Neural progenitor cell (in vitro differentiated cells): ENCODE results near the gene RNF212. TPM values are rescaled to one million over a fixed set of nuclear protein-coding genes. Genes with fewer than 3 reads are reported as not detected.
A peak's percentile ranks its signal among the peaks of the same experiment; 100 is the strongest.

Source experiments
- DNase-seq: peaks from one replicate; pipeline ENCODE4 v3.0.0-alpha.2; 2016; ENCODE audit warnings: low spot score
- H2AFZ ChIP-seq: fragments of 200-600 bp; sonication (generic); replicated peaks from 2 replicates; pipeline ENCODE4 v1.6.1; 2016; ENCODE audit warnings: antibody characterized with exemption
- H3F3A ChIP-seq: fragments of 200-600 bp; sonication (generic); 2 replicates; pipeline ENCODE4 v1.6.1; 2016; ENCODE audit warnings: antibody characterized with exemption, low read depth
- H3K27ac ChIP-seq: fragments of 200-600 bp; sonication (generic); 2 replicates; pipeline ENCODE4 v1.5.1; 2016; ENCODE audit warnings: mild to moderate bottlenecking
- H3K27me3 ChIP-seq: fragments of 200-600 bp; sonication (generic); 2 replicates; pipeline ENCODE4 v1.6.1; 2016; ENCODE audit warnings: mild to moderate bottlenecking, moderate library complexity
- H3K36me3 ChIP-seq: fragments of 200-600 bp; sonication (generic); 2 replicates; pipeline ENCODE4 v1.5.1; 2016
- H3K4me1 ChIP-seq: fragments of 200-600 bp; sonication (generic); 2 replicates; pipeline ENCODE4 v1.6.1; 2016; ENCODE audit warnings: mixed run types
- H3K4me2 ChIP-seq: fragments of 200-600 bp; sonication (generic); 2 replicates; pipeline ENCODE4 v1.6.1; 2016
- H3K4me3 ChIP-seq: fragments of 200-600 bp; sonication (generic); 2 replicates; pipeline ENCODE4 v1.5.1; 2016
- H3K79me2 ChIP-seq: fragments of 200-600 bp; sonication (generic); 2 replicates; pipeline ENCODE4 v1.6.1; 2016; ENCODE audit warnings: low read depth
- H3K9ac ChIP-seq: fragments of 200-600 bp; sonication (generic); 2 replicates; pipeline ENCODE4 v1.6.1; 2016
- H3K9me3 ChIP-seq: fragments of 200-600 bp; sonication (generic); 2 replicates; pipeline ENCODE4 v1.5.1; 2016; ENCODE audit warnings: low read depth
- H4K20me1 ChIP-seq: fragments of 200-600 bp; sonication (generic); 2 replicates; pipeline ENCODE4 v1.6.1; 2016; ENCODE audit warnings: low read depth
- H3K27ac Mint-ChIP-seq: 3 replicates; pipeline ENCODE4 v1.8.0; 2021; ENCODE audit warnings: mixed read lengths
- H3K27me3 Mint-ChIP-seq: 2 replicates; pipeline ENCODE4 v1.8.0; 2022; ENCODE audit warnings: low read depth, mild to moderate bottlenecking, inconsistent platforms, moderate library complexity, mixed read lengths; ENCODE audit not compliant: insufficient read depth
- H3K36me3 Mint-ChIP-seq: 3 replicates; pipeline ENCODE4 v1.8.0; 2021; ENCODE audit warnings: mixed read lengths
- H3K4me1 Mint-ChIP-seq: 3 replicates; pipeline ENCODE4 v1.8.0; 2021; ENCODE audit warnings: mixed read lengths
- H3K4me3 Mint-ChIP-seq: 3 replicates; pipeline ENCODE4 v1.8.0; 2021; ENCODE audit warnings: mild to moderate bottlenecking, moderate library complexity, mixed read lengths
- H3K9me3 Mint-ChIP-seq: 3 replicates; pipeline ENCODE4 v1.8.0; 2020; ENCODE audit warnings: mixed read lengths
- CTCF ChIP-seq: fragments of 200-600 bp; sonication (generic); IDR thresholded peaks from 2 replicates; pipeline ENCODE4 v1.5.1; 2017; ENCODE audit warnings: antibody characterized with exemption, mild to moderate bottlenecking
- EZH2 ChIP-seq: fragments of 200-600 bp; sonication (generic); IDR thresholded peaks from 2 replicates; pipeline ENCODE4 v1.6.1; 2017; ENCODE audit warnings: antibody characterized with exemption, mild to moderate bottlenecking, moderate library complexity
- EZH2phosphoT487 ChIP-seq: fragments of 200-600 bp; sonication (generic); IDR thresholded peaks from 2 replicates; pipeline ENCODE4 v1.6.1; 2017; ENCODE audit warnings: antibody characterized with exemption
- total RNA-seq: library from RNA; depleted of rRNA; stranded (reverse); fragments of >200 nt; gene quantifications from 2 replicates; pipeline ENCODE4 v1.2.3, GENCODE V29; 2015; ENCODE audit warnings: low replicate concordance

The RNF212 gene
- total RNA-seq, 1 donor from 2014 or later: 3.4 TPM

- Histone ChIP-seq H3K79me2 (no peaks in the 10 kb centered on the region), H3K27ac (no peak overlapping the region), H3K9ac (no peak overlapping the region), H3F3A (no peaks in the 10 kb centered on the region), H3K4me2 (no peak overlapping the region), H3K4me1 (no peaks in the 10 kb centered on the region), H2AFZ (no peak overlapping the region), H4K20me1 (no peaks in the 10 kb centered on the region), H3K9me3 (no peaks in the 10 kb centered on the region), H3K36me3 (no peaks in the 10 kb centered on the region), H3K27me3 (peaks cover 3% of the 10 kb centered on the region), H3K4me3 (no peak overlapping the region)
- H3K27ac Mint-ChIP-seq: peak overlapping the region; percentile 65
- H3K27me3 Mint-ChIP-seq: peaks cover 14% of the 10 kb centered on the region
- DNase-seq: no peak
- peaks cover 8% of the 10 kb centered on the region for H3K4me1 Mint-ChIP-seq
- H3K9me3 Mint-ChIP-seq: peaks cover 2% of the 10 kb centered on the region
- TF ChIP-seq EZH2 (no peak), CTCF (no peak), EZH2phosphoT487 (no peak)
- H3K4me3 Mint-ChIP-seq: no peak overlapping the region
- no peaks in the 10 kb centered on the region for H3K36me3 Mint-ChIP-seq
Observed at GRCh38 chr4:1077711-1078477, 35.5 kb downstream of the RNF212 start.

- no peak for TF ChIP-seq EZH2
- no peaks in the 10 kb centered on the region for H3K9me3 ChIP-seq
- H3K27ac Mint-ChIP-seq: no peak overlapping the region
- no peaks in the 10 kb centered on the region for H3F3A ChIP-seq
- H2AFZ ChIP-seq: no peak overlapping the region
- no peaks in the 10 kb centered on the region for H3K79me2 ChIP-seq
- no peak overlapping the region for H3K27ac ChIP-seq
- peaks cover 3% of the 10 kb centered on the region for H3K27me3 ChIP-seq
- H3K36me3 Mint-ChIP-seq: no peaks in the 10 kb centered on the region
- no peaks in the 10 kb centered on the region for H3K4me1 ChIP-seq
- H3K27me3 Mint-ChIP-seq: peaks cover 19% of the 10 kb centered on the region
- H3K36me3 ChIP-seq: no peaks in the 10 kb centered on the region
- no peak overlapping the region for H3K4me2 ChIP-seq
- peaks cover 3% of the 10 kb centered on the region for H3K9me3 Mint-ChIP-seq
- H3K9ac ChIP-seq: no peak overlapping the region
- H3K4me3 Mint-ChIP-seq: no peak overlapping the region
- no peaks in the 10 kb centered on the region for H4K20me1 ChIP-seq
- no peak for DNase-seq
- no peak overlapping the region for H3K4me3 ChIP-seq
- peaks cover 3% of the 10 kb centered on the region for H3K4me1 Mint-ChIP-seq
Observed at GRCh38 chr4:1075809-1076699, 37.3 kb downstream of the RNF212 start.

GRCh38 chr4:1075225-1075624, 38.1 kb downstream of the RNF212 start:
- TF ChIP-seq EZH2 (no peak), EZH2phosphoT487 (no peak), CTCF (no peak)
- Histone ChIP-seq H4K20me1 (no peaks in the 10 kb centered on the region), H2AFZ (no peak overlapping the region), H3K4me2 (no peak overlapping the region), H3K36me3 (no peaks in the 10 kb centered on the region), H3K27me3 (peaks cover 3% of the 10 kb centered on the region), H3F3A (no peaks in the 10 kb centered on the region), H3K27ac (no peak overlapping the region), H3K4me1 (no peaks in the 10 kb centered on the region), H3K4me3 (no peak overlapping the region), H3K9ac (no peak overlapping the region), H3K79me2 (no peaks in the 10 kb centered on the region), H3K9me3 (no peaks in the 10 kb centered on the region)
- Mint-ChIP-seq H3K4me3 (no peak overlapping the region), H3K4me1 (peaks cover 3% of the 10 kb centered on the region), H3K27ac (no peak overlapping the region), H3K36me3 (no peaks in the 10 kb centered on the region), H3K27me3 (peaks cover 19% of the 10 kb centered on the region), H3K9me3 (peaks cover 3% of the 10 kb centered on the region)
- DNase-seq: no peak
